Measurements from ENCODE around the gene BNIP1. TPM values are rescaled to one million over a fixed set of nuclear protein-coding genes. Genes with fewer than 3 reads are reported as not detected.
"Not testable (repeated sequence)": the region's sequence is repeated elsewhere in the genome, so short reads cannot be mapped to it uniquely, and the experiment has no call there.

BNIP1 gene
- total and polyA plus RNA-seq, 2 experiments from 2014 or later = 13.7 to 14.1 TPM

- Histone ChIP-seq H3K4me3 (no peak overlapping the region), H2AFZ (no peak overlapping the region), H3K9me3 (ENCODE audit: low read depth) (no peaks in the 10 kb centered on the region), H3K9ac (no peak overlapping the region), H3F3A (ENCODE audit: insufficient read depth) (no peaks in the 10 kb centered on the region), H3K79me2 (ENCODE audit: insufficient read depth) (peaks cover 9% of the 10 kb centered on the region), H3K9me2 (ENCODE audit: insufficient read depth) (no peaks in the 10 kb centered on the region), H4K20me1 (ENCODE audit: insufficient read depth) (0 out of 2 replicates have a peak, but pooled peaks cover 7% of the 10 kb centered on the region), H3K36me3 (ENCODE audit: low read depth) (no peaks in the 10 kb centered on the region), H3K27me3 (replicated peaks; ENCODE audit: insufficient read depth) (no peaks in the 10 kb centered on the region), H3K4me2 (ENCODE audit: unreplicated experiment) (no peak overlapping the region), H3K4me1 (ENCODE audit: insufficient read depth) (no peaks in the 10 kb centered on the region), H3K27ac (no peak overlapping the region)
- in situ Hi-C loops (cut with MboI) = no loop called here
- TF ChIP-seq EZH2 (IDR thresholded peaks at IDR 0.05; ENCODE audit: insufficient read depth, poor library complexity, severe bottlenecking) (no peak), EZH2phosphoT487 (IDR thresholded peaks at IDR 0.05; ENCODE audit: insufficient read depth, low read depth) (no peak)
- WGBS, 2 experiments (ENCODE audit: low coverage in 1 of 2, low lambda C conversion rate in 2 of 2, missing lambda C conversion rate in 2 of 2) = 72 to 80% methylated on average over 1 of the region's 1 CpG
- no peak for DNase-seq
Measured at GRCh38 chr5:173103411-173103810, 40.9 kb upstream of the BNIP1 start.

DNA sequence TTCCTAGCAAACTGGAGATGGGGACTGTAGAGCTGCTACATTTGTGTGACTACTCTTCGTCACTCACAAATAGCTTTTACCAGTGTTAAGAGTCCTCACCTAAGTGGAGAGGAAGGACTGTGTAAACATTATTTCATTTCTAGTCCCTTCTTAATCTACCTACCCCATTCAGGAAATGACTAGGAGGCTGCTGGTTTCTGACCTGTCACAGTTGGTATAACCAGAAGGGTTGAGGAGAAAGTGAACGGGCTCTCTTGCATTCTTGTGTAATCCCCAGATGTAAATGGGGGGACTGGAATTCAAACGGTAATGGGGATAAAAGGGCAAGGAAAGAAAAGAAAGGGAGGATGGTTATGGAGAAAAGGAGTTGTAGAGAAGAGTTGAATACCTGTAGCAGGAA is 35.4 kb upstream of the BNIP1 start:
- H3K9me2 ChIP-seq (ENCODE audit: insufficient read depth) = no peaks in the 10 kb centered on the region
- H3F3A ChIP-seq (ENCODE audit: insufficient read depth) = no peaks in the 10 kb centered on the region
- no peaks in the 10 kb centered on the region for H3K4me1 ChIP-seq (ENCODE audit: insufficient read depth)
- no peak for TF ChIP-seq EZH2phosphoT487 (IDR thresholded peaks at IDR 0.05; ENCODE audit: insufficient read depth, low read depth)
- no peak for TF ChIP-seq EZH2 (IDR thresholded peaks at IDR 0.05; ENCODE audit: insufficient read depth, poor library complexity, severe bottlenecking)
- H3K4me3 ChIP-seq = no peak overlapping the region
- H3K9ac ChIP-seq = no peak overlapping the region
- no peak overlapping the region for H3K27ac ChIP-seq
- H4K20me1 ChIP-seq (ENCODE audit: insufficient read depth) = no peaks in the 10 kb centered on the region
- DNase-seq = no peak
- in situ Hi-C loops (cut with MboI) = no loop called here
- peaks cover 5% of the 10 kb centered on the region; the same call in 1 of the 2 replicates for H3K79me2 ChIP-seq (ENCODE audit: insufficient read depth)
- no peaks in the 10 kb centered on the region for H3K27me3 ChIP-seq (replicated peaks; ENCODE audit: insufficient read depth)
- no peak overlapping the region for H3K4me2 ChIP-seq (ENCODE audit: unreplicated experiment)
- H3K36me3 ChIP-seq (ENCODE audit: low read depth) = peaks cover 19% of the 10 kb centered on the region
- H3K9me3 ChIP-seq (ENCODE audit: low read depth) = no peaks in the 10 kb centered on the region
- H2AFZ ChIP-seq = no peak overlapping the region
- WGBS, 2 experiments (ENCODE audit: low coverage in 1 of 2, low lambda C conversion rate in 2 of 2, missing lambda C conversion rate in 2 of 2) = 54% methylated on average over 3 of the region's 3 CpGs

GRCh38 chr5:173114536-173114935 is 29.8 kb upstream of the BNIP1 start:
- in situ Hi-C loops (cut with MboI) = no loop called here
- Histone ChIP-seq H3K27me3 (replicated peaks; ENCODE audit: insufficient read depth) (no peaks in the 10 kb centered on the region), H3K79me2 (ENCODE audit: insufficient read depth) (no peaks in the 10 kb centered on the region)

DNA sequence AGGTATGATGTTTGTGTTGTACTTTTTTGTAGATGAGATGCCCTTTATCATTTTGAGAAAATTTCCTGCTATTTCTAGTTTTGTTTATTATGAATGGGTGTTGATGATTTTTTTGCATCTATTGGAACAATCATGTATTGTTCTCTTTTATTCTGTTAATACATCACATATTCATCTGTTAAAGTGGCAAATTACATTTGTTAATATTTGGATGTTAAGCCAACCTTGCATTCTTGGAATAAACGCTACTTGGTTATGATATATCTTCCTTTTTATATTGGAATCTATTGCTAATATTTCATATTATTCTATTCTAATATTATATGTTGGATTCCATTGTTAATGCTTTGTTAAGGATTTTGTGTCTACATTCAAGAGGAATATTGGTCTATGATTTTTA is 24.6 kb upstream of the BNIP1 start:
- TF ChIP-seq EZH2 (IDR thresholded peaks at IDR 0.05; ENCODE audit: insufficient read depth, poor library complexity, severe bottlenecking) (no peak), EZH2phosphoT487 (IDR thresholded peaks at IDR 0.05; ENCODE audit: insufficient read depth, low read depth) (no peak)
- no peaks in the 10 kb centered on the region for H3F3A ChIP-seq (ENCODE audit: insufficient read depth)
- no peak overlapping the region for H3K4me2 ChIP-seq (ENCODE audit: unreplicated experiment)
- no peak overlapping the region for H3K4me3 ChIP-seq
- no peak overlapping the region for H3K9ac ChIP-seq
- no peaks in the 10 kb centered on the region for H4K20me1 ChIP-seq (ENCODE audit: insufficient read depth)
- no peaks in the 10 kb centered on the region for H3K9me3 ChIP-seq (ENCODE audit: low read depth)
- in situ Hi-C loops (cut with MboI) = no loop called here
- H3K27ac ChIP-seq = no peak overlapping the region
- peaks cover 12% of the 10 kb centered on the region; the same call in 1 of the 2 replicates for H3K36me3 ChIP-seq (ENCODE audit: low read depth)
- no peaks in the 10 kb centered on the region for H3K9me2 ChIP-seq (ENCODE audit: insufficient read depth)
- H2AFZ ChIP-seq = no peak overlapping the region
- H3K79me2 ChIP-seq (ENCODE audit: insufficient read depth) = no peaks in the 10 kb centered on the region
- H3K4me1 ChIP-seq (ENCODE audit: insufficient read depth) = no peaks in the 10 kb centered on the region
- DNase-seq = no peak
- no peaks in the 10 kb centered on the region for H3K27me3 ChIP-seq (replicated peaks; ENCODE audit: insufficient read depth)
- 83 to 95% methylated on average over 1 of the region's 1 CpG for WGBS, 2 experiments (ENCODE audit: low coverage in 1 of 2, low lambda C conversion rate in 2 of 2, missing lambda C conversion rate in 2 of 2)

More at GRCh38 chr5:173114536-173114935, 29.8 kb upstream of the BNIP1 start:
- no peak for TF ChIP-seq EZH2 (IDR thresholded peaks at IDR 0.05; ENCODE audit: insufficient read depth, poor library complexity, severe bottlenecking)
- TF ChIP-seq EZH2phosphoT487 (IDR thresholded peaks at IDR 0.05; ENCODE audit: insufficient read depth, low read depth) = no peak
- Histone ChIP-seq H3K4me1 (ENCODE audit: insufficient read depth) (no peaks in the 10 kb centered on the region), H3F3A (ENCODE audit: insufficient read depth) (no peaks in the 10 kb centered on the region), H3K9ac (no peak overlapping the region), H3K4me2 (ENCODE audit: unreplicated experiment) (no peak overlapping the region), H2AFZ (no peak overlapping the region), H4K20me1 (ENCODE audit: insufficient read depth) (no peaks in the 10 kb centered on the region), H3K9me3 (ENCODE audit: low read depth) (no peaks in the 10 kb centered on the region), H3K9me2 (ENCODE audit: insufficient read depth) (no peaks in the 10 kb centered on the region), H3K36me3 (ENCODE audit: low read depth) (peaks cover 26% of the 10 kb centered on the region), H3K4me3 (no peak overlapping the region), H3K27ac (no peak overlapping the region)
- WGBS, 2 experiments (ENCODE audit: low coverage in 1 of 2, low lambda C conversion rate in 2 of 2, missing lambda C conversion rate in 2 of 2) = 100% methylated on average over 1 of the region's 1 CpG
- DNase-seq = no peak

DNA sequence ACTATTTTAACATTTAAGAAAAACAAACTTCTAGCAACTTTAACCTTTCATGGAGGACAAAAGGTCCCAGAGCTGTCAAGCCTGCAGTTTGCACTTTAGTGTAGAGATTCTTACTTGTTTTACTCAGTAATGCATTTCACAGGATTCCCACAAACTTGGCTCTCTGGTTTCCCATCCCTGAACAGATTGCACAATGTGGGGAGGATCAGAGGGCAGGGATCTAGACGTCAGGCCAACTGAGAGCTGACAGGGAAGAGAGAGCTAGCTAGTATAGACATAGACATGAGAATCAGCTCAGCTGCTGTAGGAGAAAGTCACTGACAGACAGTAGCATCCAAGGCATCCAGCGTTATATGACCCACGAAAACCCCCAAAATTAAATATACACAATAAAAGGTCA is 20.9 kb upstream of the BNIP1 start:
- Histone ChIP-seq H3K4me2 (ENCODE audit: unreplicated experiment) (no peak overlapping the region), H3K9ac (no peak overlapping the region), H3K79me2 (ENCODE audit: insufficient read depth) (no peaks in the 10 kb centered on the region), H3K4me1 (ENCODE audit: insufficient read depth) (no peaks in the 10 kb centered on the region), H3K4me3 (no peak overlapping the region), H3K27ac (no peak overlapping the region), H3F3A (ENCODE audit: insufficient read depth) (no peaks in the 10 kb centered on the region; the same call in 1 of the 2 replicates), H3K9me3 (ENCODE audit: low read depth) (no peaks in the 10 kb centered on the region), H2AFZ (no peak overlapping the region), H3K36me3 (ENCODE audit: low read depth) (peaks cover 12% of the 10 kb centered on the region; the same call in 1 of the 2 replicates), H3K27me3 (replicated peaks; ENCODE audit: insufficient read depth) (no peaks in the 10 kb centered on the region), H3K9me2 (ENCODE audit: insufficient read depth) (no peaks in the 10 kb centered on the region), H4K20me1 (ENCODE audit: insufficient read depth) (no peaks in the 10 kb centered on the region)
- peak; percentile 38 for DNase-seq
- in situ Hi-C loops (cut with MboI) = no loop called here
- TF ChIP-seq EZH2 (IDR thresholded peaks at IDR 0.05; ENCODE audit: insufficient read depth, poor library complexity, severe bottlenecking) (no peak), EZH2phosphoT487 (IDR thresholded peaks at IDR 0.05; ENCODE audit: insufficient read depth, low read depth) (no peak)
- 75 to 81% methylated on average over 3 of the region's 3 CpGs for WGBS, 2 experiments (ENCODE audit: low coverage in 1 of 2, low lambda C conversion rate in 2 of 2, missing lambda C conversion rate in 2 of 2)

- H2AFZ ChIP-seq; H4K20me1 ChIP-seq (ENCODE audit: insufficient read depth); DNase-seq; H3K4me3 ChIP-seq; H3K27me3 ChIP-seq (replicated peaks; ENCODE audit: insufficient read depth); H3K36me3 ChIP-seq (ENCODE audit: low read depth); H3K9ac ChIP-seq; H3K27ac ChIP-seq; H3K4me1 ChIP-seq (ENCODE audit: insufficient read depth); H3K9me3 ChIP-seq (ENCODE audit: low read depth); H3K4me2 ChIP-seq (ENCODE audit: unreplicated experiment); H3K79me2 ChIP-seq (ENCODE audit: insufficient read depth); H3F3A ChIP-seq (ENCODE audit: insufficient read depth); H3K9me2 ChIP-seq (ENCODE audit: insufficient read depth): not testable (repeated sequence)
- in situ Hi-C loops (cut with MboI) = loop anchor here (25.0 kb wide), 1 partner anchor 420 kb away; no protein-coding TSS in a partner anchor
- WGBS, 2 experiments (ENCODE audit: low coverage in 1 of 2, low lambda C conversion rate in 2 of 2, missing lambda C conversion rate in 2 of 2) = 84 to 88% methylated on average over 2 to 6 of the region's 6 CpGs
Measured at GRCh38 chr5:173132166-173132565, 12.2 kb upstream of the BNIP1 start.

All from GM23248 (cell line).